GM23338 (cell line): Measurements from ENCODE around the gene EIF2B5. TPM values are rescaled to one million over a fixed set of nuclear protein-coding genes. Genes with fewer than 3 reads are reported as not detected.

Experiments
- ATAC-seq: fragments of 200-7000 bp; cut with Tn5 transposase; 3 replicates; pipeline ENCODE4 v1.9.1; 2020
- DNase-seq: peaks from one replicate; pipeline ENCODE4 v3.0.0-alpha.2; 2015; ENCODE audit warnings: low spot score
- H2AFZ ChIP-seq: fragments of 200-600 bp; sonication (generic); 2 replicates; pipeline ENCODE4 v1.8.0; 2016; ENCODE audit warnings: antibody characterized with exemption, mild to moderate bottlenecking, moderate library complexity
- H3F3A ChIP-seq: fragments of 200-600 bp; sonication (generic); replicated peaks from 2 replicates; pipeline ENCODE4 v1.8.0; 2017; ENCODE audit warnings: antibody characterized with exemption, mixed run types, low read depth
- H3K27ac ChIP-seq: fragments of 200-600 bp; sonication (generic); 2 replicates; pipeline ENCODE4 v1.6.1; 2016; ENCODE audit warnings: low read depth
- H3K27me3 ChIP-seq: fragments of 200-600 bp; sonication (generic); 2 replicates; pipeline ENCODE4 v1.8.0; 2016; ENCODE audit warnings: mild to moderate bottlenecking, mixed run types, moderate library complexity; ENCODE audit not compliant: insufficient read depth
- H3K36me3 ChIP-seq: fragments of 200-600 bp; sonication (generic); 2 replicates; pipeline ENCODE4 v1.8.0; 2016; ENCODE audit warnings: mild to moderate bottlenecking; ENCODE audit not compliant: insufficient read depth
- H3K4me1 ChIP-seq: fragments of 200-600 bp; sonication (generic); 2 replicates; pipeline ENCODE4 v1.8.0; 2016; ENCODE audit warnings: mild to moderate bottlenecking, moderate library complexity; ENCODE audit not compliant: insufficient read depth
- H3K4me2 ChIP-seq: fragments of 200-600 bp; sonication (generic); 2 replicates; pipeline ENCODE4 v1.7.1; 2017; ENCODE audit warnings: mixed run types
- H3K4me3 ChIP-seq: fragments of 200-600 bp; sonication (generic); 2 replicates; pipeline ENCODE4 v1.6.1; 2016; ENCODE audit warnings: mixed run types
- H3K79me2 ChIP-seq: fragments of 200-600 bp; sonication (generic); replicated peaks from 2 replicates; pipeline ENCODE4 v1.8.0; 2017; ENCODE audit warnings: mild to moderate bottlenecking; ENCODE audit not compliant: insufficient read depth
- H3K9me2 ChIP-seq: fragments of 200-600 bp; sonication (generic); 2 replicates; pipeline ENCODE4 v1.8.0; 2017; ENCODE audit not compliant: insufficient read depth
- H4K20me1 ChIP-seq: fragments of 200-600 bp; sonication (generic); replicated peaks from 2 replicates; pipeline ENCODE4 v1.8.0; 2017; ENCODE audit warnings: mild to moderate bottlenecking; ENCODE audit not compliant: insufficient read depth
- H3K27ac Mint-ChIP-seq: 2 replicates; pipeline ENCODE4 v1.8.0; 2020; ENCODE audit warnings: inconsistent platforms, mild to moderate bottlenecking, moderate library complexity, mixed read lengths
- H3K27me3 Mint-ChIP-seq: 3 replicates; pipeline ENCODE4 v1.8.0; 2022; ENCODE audit warnings: low read depth, mild to moderate bottlenecking, moderate library complexity, mixed read lengths, inconsistent platforms; ENCODE audit not compliant: insufficient read depth, poor library complexity
- H3K36me3 Mint-ChIP-seq: 3 replicates; pipeline ENCODE4 v1.8.0; 2021; ENCODE audit warnings: low read depth, mild to moderate bottlenecking, inconsistent platforms, moderate library complexity, mixed read lengths
- H3K4me1 Mint-ChIP-seq: 3 replicates; pipeline ENCODE4 v1.8.0; 2020; ENCODE audit warnings: mild to moderate bottlenecking, inconsistent platforms, mixed read lengths
- H3K4me3 Mint-ChIP-seq: 3 replicates; pipeline ENCODE4 v1.8.0; 2021; ENCODE audit warnings: moderate library complexity, mild to moderate bottlenecking, inconsistent platforms, mixed read lengths
- H3K9me3 Mint-ChIP-seq: 3 replicates; pipeline ENCODE4 v1.8.0; 2020; ENCODE audit warnings: moderate library complexity, mild to moderate bottlenecking, inconsistent platforms, mixed read lengths
- CREB1 ChIP-seq: fragments of 250-450 bp; sonication (Bioruptor Pico); IDR thresholded peaks from 2 replicates; pipeline ENCODE4 v1.5.0; 2020; ENCODE audit warnings: low read depth, mild to moderate bottlenecking, moderate library complexity
- CTCF ChIP-seq, 2 experiments: fragments of 200-600 bp in 1 of 2; sonication (generic) in 1 of 2; conservative IDR thresholded peaks; 2 replicates each; pipeline versions ENCODE4 v1.5.1 to v1.6.1; 2016 to 2017; ENCODE audit warnings: antibody characterized with exemption in 2 of 2, low read depth in 2 of 2, mild to moderate bottlenecking in 2 of 2, moderate library complexity in 1 of 2
- ETS1 ChIP-seq: IDR thresholded peaks from 2 replicates; pipeline ENCODE4 v1.6.1; 2016; ENCODE audit warnings: antibody characterized with exemption
- EZH2 ChIP-seq: fragments of 200-600 bp; sonication (generic); IDR thresholded peaks from one replicate; pipeline ENCODE4 v1.8.0; 2017; ENCODE audit warnings: antibody characterized with exemption, mild to moderate bottlenecking, low read depth; ENCODE audit not compliant: unreplicated experiment
- EZH2phosphoT487 ChIP-seq: fragments of 200-600 bp; sonication (generic); IDR thresholded peaks from one replicate; pipeline ENCODE4 v1.8.1; 2018; ENCODE audit warnings: antibody characterized with exemption; ENCODE audit not compliant: unreplicated experiment
- JUNB ChIP-seq: IDR thresholded peaks from one replicate; pipeline ENCODE4 v1.6.1; 2016; ENCODE audit warnings: antibody characterized with exemption; ENCODE audit not compliant: unreplicated experiment
- NANOG ChIP-seq: IDR thresholded peaks from 2 replicates; pipeline ENCODE4 v1.6.1; 2016; ENCODE audit warnings: antibody characterized with exemption, borderline replicate concordance
- POLR2AphosphoS5 ChIP-seq: IDR thresholded peaks from 2 replicates; pipeline ENCODE4 v1.6.1; 2016; ENCODE audit warnings: antibody characterized with exemption, low read depth
- REST ChIP-seq: IDR thresholded peaks from one replicate; pipeline ENCODE4 v1.6.1; 2018; ENCODE audit warnings: antibody characterized with exemption; ENCODE audit not compliant: unreplicated experiment
- STAT1 ChIP-seq: IDR thresholded peaks from one replicate; pipeline ENCODE4 v1.6.1; 2016; ENCODE audit warnings: antibody characterized with exemption; ENCODE audit not compliant: unreplicated experiment
- ZNF114 ChIP-seq: fragments of 250-450 bp; sonication (Bioruptor Pico); IDR thresholded peaks from 2 replicates; pipeline ENCODE4 v1.5.0; 2020; ENCODE audit warnings: mild to moderate bottlenecking, moderate library complexity
- ZNF331 ChIP-seq: fragments of 250-450 bp; sonication (Bioruptor Pico); IDR thresholded peaks from 2 replicates; pipeline ENCODE4 v1.5.0; 2020; ENCODE audit warnings: low read depth, mild to moderate bottlenecking, moderate library complexity
- ZNF462 ChIP-seq: fragments of 250-450 bp; sonication (Bioruptor Pico); IDR thresholded peaks from 2 replicates; pipeline ENCODE4 v1.5.0; 2020; ENCODE audit warnings: mild to moderate bottlenecking, moderate library complexity
- long read RNA-seq: library from polyadenylated mRNA; unstranded; transcript quantifications from one replicate; pipeline ENCODE4 v2.0.0, GENCODE V29; 2020; ENCODE audit not compliant: unreplicated experiment
- polyA plus RNA-seq: library from polyadenylated mRNA; unstranded; fragments of >200 nt; fragmentation: Nextera tagmentation; extraction: Ambion mirVana; gene quantifications from 2 replicates; pipeline ENCODE4 v1.2.1, GENCODE V29; 2016
- total RNA-seq: library from RNA; depleted of rRNA; stranded (reverse); fragments of >200 nt; shearing (Covaris generic); gene quantifications from 2 replicates; pipeline ENCODE4 v1.2.3, GENCODE V29; 2014; rRNA removed

The EIF2B5 gene
- 36.6 and 43.3 TPM in 2 replicates for total RNA-seq
- polyA plus RNA-seq, result 26.4 and 27.8 TPM in 2 replicates
- long read RNA-seq, transcript EIF2B5-201 (16 exons, 2,656 nt), result major isoform, 15 of 24 reads
- long read RNA-seq, partial matches to known transcripts, result 4 of 24 reads
- long read RNA-seq, other reads (novel, unspliced or antisense), result 2 of 24 reads

GRCh38 chr3:184135149-184135910, at the start of gene EIF2B5:
Gene EIF2B5 (plus strand): TSS chr3:184135358. CDS start chr3:184135386, 28 bp downstream.
- no peaks in the 10 kb centered on the region for H3K9me3 Mint-ChIP-seq
- Histone ChIP-seq H4K20me1 (peaks cover 4% of the 10 kb centered on the region), H3K4me2 (peak within 1 kb of the TSS; percentile 100), H2AFZ (peak within 1 kb of the TSS; percentile 23), H3F3A (peaks cover 7% of the 10 kb centered on the region; the same call in 1 of the 2 replicates), H3K9me2 (no peaks in the 10 kb centered on the region), H3K4me3 (peak within 1 kb of the TSS; percentile 89), H3K27ac (peak within 1 kb of the TSS; percentile 53; the same call in 1 of the 2 replicates), H3K79me2 (peaks cover 42% of the 10 kb centered on the region), H3K27me3 (no peaks in the 10 kb centered on the region), H3K36me3 (0 out of 2 replicates have a peak, but pooled peaks cover 5% of the 10 kb centered on the region), H3K4me1 (peaks cover 7% of the 10 kb centered on the region; the same call in 1 of the 2 replicates)
- peak within 1 kb of the TSS; percentile 95 for H3K4me3 Mint-ChIP-seq
- peak; percentile 94 for DNase-seq
- peaks cover 15% of the 10 kb centered on the region for H3K27me3 Mint-ChIP-seq
- peak; percentile 83 for ATAC-seq
- TF ChIP-seq REST (peak; percentile 5), ZNF462 (CRISPR knock-in tag) (no peak), CREB1 (no peak; the same call in 1 of the 2 replicates), ZNF331 (CRISPR knock-in tag) (no peak), EZH2phosphoT487 (no peak), NANOG (peak; percentile 41; the same call in 1 of the 2 replicates), STAT1 (no peak), ETS1 (peak; percentile 91), EZH2 (no peak), ZNF114 (no peak), POLR2AphosphoS5 (peak; percentile 84), CTCF (conservative IDR thresholded peaks at IDR 0.05; ENCODE audit: low read depth in 2 of 2) (peak; percentile 34), JUNB (no peak)
- H3K27ac Mint-ChIP-seq, result peak within 1 kb of the TSS; percentile 90
- H3K36me3 Mint-ChIP-seq, result peaks cover 15% of the 10 kb centered on the region
- H3K4me1 Mint-ChIP-seq, result peaks cover 16% of the 10 kb centered on the region
